Measurements from ENCODE around the gene SMIM8.

Gene SMIM8

DNA sequence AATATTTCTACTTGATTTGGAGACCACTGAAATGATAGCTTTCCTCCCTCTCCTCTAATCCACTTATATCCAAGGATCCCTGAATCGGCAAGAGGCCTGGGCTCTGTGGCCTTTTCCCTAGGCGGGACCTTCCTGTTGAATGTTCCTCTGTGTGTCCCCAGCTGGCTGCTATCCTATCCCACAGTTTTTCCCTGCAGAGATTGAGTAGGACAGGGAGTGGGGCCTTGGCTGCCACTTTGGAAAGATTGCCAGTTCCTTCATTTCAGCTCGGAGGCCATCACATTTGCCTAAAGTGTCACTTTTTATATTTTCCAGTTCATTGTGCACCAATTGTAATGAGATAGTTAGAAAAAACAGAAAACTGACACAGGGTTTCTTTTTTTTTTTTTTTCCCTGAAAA lies 38.9 kb upstream of the SMIM8 start:
- TF ChIP-seq, protein P1, sequence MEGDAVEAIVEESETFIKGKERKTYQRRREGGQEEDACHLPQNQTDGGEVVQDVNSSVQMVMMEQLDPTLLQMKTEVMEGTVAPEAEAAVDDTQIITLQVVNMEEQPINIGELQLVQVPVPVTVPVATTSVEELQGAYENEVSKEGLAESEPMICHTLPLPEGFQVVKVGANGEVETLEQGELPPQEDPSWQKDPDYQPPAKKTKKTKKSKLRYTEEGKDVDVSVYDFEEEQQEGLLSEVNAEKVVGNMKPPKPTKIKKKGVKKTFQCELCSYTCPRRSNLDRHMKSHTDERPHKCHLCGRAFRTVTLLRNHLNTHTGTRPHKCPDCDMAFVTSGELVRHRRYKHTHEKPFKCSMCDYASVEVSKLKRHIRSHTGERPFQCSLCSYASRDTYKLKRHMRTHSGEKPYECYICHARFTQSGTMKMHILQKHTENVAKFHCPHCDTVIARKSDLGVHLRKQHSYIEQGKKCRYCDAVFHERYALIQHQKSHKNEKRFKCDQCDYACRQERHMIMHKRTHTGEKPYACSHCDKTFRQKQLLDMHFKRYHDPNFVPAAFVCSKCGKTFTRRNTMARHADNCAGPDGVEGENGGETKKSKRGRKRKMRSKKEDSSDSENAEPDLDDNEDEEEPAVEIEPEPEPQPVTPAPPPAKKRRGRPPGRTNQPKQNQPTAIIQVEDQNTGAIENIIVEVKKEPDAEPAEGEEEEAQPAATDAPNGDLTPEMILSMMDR (IDR thresholded peaks at IDR 0.05), result no peak

DNA sequence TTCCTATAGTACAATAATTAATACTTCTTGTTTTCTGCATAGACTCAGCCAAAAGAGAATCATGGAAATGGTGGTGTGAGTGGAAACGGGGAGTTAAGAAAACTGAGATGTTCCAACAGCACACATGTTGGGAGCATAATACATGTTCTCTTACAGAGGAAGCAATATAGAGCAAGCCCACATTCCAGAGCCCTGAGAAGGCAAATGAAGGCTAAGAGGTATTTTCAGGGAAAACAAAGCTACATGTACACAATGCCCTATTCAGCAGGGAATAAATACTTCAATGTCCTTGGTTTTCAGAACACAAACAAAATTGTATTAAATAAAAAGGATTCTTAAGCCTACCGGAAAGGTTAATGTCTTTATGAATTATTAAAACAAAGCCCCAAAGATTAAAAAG lies 35.1 kb upstream of the SMIM8 start:
- TF ChIP-seq, protein P1 (IDR thresholded peaks at IDR 0.05), result no peak

DNA sequence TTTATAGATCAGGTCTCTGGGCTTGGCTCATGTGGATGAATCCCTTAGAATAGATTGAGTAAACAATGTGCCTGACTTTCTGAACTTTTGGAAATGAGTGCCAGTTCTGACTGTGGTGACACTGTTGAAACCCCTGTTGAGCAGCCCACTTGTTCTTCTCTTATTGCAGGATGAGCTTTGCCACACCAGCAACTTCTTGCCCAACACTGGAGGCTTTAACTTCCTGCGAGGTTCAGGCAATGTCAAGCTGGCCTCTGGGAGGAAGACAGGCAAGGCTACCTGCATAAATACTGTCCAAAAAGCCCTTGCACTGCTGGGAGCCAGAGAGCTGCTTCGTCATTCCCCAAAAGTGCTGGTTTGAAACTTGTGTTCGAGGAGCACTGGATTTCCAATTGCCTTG lies 32.8 kb upstream of the SMIM8 start:
- TF ChIP-seq, protein P1 (IDR thresholded peaks at IDR 0.05), result no peak

DNA sequence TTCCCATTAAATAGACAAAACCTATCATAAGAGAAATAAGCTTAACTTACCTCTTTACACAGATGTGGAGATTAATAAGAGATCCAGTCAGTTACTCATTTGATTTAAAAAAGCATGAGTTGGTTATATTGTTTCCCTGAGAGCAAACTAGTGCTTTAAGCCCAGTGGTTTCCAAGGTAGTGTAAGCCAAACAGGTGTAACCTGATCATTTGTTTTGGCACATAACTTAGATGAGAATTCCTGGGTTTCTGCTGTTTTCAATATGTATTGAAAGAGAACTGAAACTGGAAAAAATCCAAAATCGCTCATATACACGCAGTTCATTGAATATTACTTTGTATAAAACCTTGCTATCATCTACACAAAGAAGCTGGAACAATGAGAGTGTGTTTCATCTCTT lies 30.5 kb upstream of the SMIM8 start:
- TF ChIP-seq, protein P1 (IDR thresholded peaks at IDR 0.05), result no peak

DNA sequence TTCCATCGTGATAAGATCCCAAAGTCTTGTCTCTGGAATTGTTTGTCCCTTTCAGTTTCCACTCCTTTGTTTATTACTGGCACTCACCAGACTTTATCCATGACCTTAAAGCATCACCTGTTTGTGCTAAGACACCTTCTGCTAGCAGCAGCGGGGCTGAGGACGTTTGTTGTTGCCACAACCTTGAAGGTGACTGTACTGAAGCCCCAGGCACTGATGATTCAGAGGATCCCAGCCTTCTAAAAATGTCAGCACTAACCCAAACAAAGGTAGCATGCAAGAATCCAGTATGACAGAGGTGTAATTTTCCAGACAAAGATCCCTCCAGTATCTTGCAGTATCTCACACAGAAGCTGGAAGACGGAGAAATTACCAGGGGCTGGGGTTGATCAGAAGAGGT lies 28.9 kb upstream of the SMIM8 start:
- TF ChIP-seq, protein P1 (IDR thresholded peaks at IDR 0.05), result no peak

DNA sequence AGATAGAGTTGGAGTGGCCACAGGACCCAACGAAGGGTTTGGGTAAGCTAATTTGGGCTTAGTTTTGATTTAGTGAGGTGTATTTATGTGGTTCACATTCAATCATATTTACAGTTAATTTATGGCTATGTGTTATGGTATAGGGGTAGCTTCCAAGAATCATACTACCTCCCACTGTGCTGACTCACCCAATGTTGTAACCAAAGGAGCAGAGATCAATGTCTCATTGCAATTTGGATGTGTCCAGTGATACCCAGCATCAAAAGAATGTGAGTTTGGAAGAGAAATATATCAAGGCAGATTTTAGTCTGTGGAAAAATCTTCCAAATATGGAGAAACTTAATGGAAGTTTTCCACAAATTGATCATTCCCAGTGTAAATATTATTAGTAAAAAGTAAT lies 25.3 kb upstream of the SMIM8 start:
- TF ChIP-seq, protein P1 (IDR thresholded peaks at IDR 0.05), result no peak

DNA sequence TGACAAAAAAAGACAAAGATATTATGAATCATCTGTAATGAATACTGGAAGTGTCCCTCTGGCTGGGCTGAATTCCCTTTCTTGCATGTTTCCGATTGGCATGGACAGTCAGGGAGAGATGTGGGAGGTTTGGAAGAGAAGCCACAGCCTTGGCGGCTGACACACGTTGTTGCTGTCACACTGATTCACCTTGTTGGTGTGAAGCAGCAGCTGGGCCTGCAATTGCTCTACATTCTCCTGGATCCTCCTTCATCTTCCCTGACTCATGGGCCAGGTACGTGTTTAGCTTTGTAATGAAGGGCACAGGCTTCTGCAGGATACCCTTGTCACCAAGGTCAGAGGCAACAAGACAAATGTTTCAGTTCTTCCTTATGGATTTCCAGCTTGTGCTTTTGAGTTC lies 13.4 kb upstream of the SMIM8 start:
- TF ChIP-seq, protein P1 (IDR thresholded peaks at IDR 0.05), result no peak

DNA sequence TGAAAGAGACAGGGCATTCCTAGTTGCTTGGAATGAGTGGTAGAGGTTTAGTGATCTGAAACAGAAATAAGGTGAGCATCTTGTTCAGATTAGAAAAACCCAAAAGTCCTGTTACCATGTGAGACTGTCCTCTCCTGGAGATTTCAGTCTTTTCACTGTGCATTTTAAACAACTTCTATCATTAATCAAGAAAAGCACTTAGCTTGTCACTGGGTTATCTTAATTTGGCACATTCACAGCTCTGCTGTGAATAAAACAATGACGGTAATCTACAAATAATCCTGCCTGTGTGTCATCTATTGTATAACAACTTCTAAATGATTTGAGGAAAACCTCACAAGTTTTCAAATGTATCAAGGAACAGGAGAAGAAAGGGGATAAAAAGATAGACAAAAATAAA lies 9.5 kb upstream of the SMIM8 start:
- TF ChIP-seq, protein P1 (IDR thresholded peaks at IDR 0.05), result no peak
